Measurements from ENCODE around the gene PARD3. TPM values are rescaled to one million over a fixed set of nuclear protein-coding genes. Genes with fewer than 3 reads are reported as not detected.

The PARD3 gene
- total and polyA plus RNA-seq, 12 donors = 17.0 to 93.8 (median 47.3) TPM

- Histone ChIP-seq H3K27ac (peak overlapping the region in 2 of 5 donors; percentile 4 to 7), H3K4me3 (no peak overlapping the region), H3K36me3 (replicated peaks in 1 of 2) (no peaks in the 10 kb centered on the region), H3K9me3 (replicated peaks in 1 of 3) (no peaks in the 10 kb centered on the region), H3K27me3 (no peaks in the 10 kb centered on the region), H3K4me1 (replicated peaks in 1 of 2) (peaks cover 0 to 19% of the 10 kb centered on the region in 2 donors)
- WGBS, 4 donors = 76 to 89% (median 84%) methylated on average over 7 of the region's 7 CpGs
- TF ChIP-seq CTCF (IDR thresholded peaks at IDR 0.05) = no peak
- no peak for TF ChIP-seq POLR2A (IDR thresholded peaks at IDR 0.05)
- no peak for DNase-seq
- intact Hi-C loops (cut with DNase I) = no loop called here
These were observed 575.1 kb downstream of the PARD3 start for GRCh38 chr10:34240039-34240438.

GRCh38 chr10:34237898-34238455, 577.1 kb downstream of the PARD3 start:
- peaks cover 0 to 19% of the 10 kb centered on the region in 2 donors for H3K4me1 ChIP-seq (replicated peaks in 1 of 2)
- H3K4me3 ChIP-seq = no peak overlapping the region
- no peak overlapping the region for H3K27ac ChIP-seq
- no peaks in the 10 kb centered on the region for H3K27me3 ChIP-seq
- no peak for DNase-seq
- no peak for TF ChIP-seq CTCF (IDR thresholded peaks at IDR 0.05)
- no peak for TF ChIP-seq POLR2A (IDR thresholded peaks at IDR 0.05)
- no peaks in the 10 kb centered on the region for H3K36me3 ChIP-seq (replicated peaks in 1 of 2)
- intact Hi-C loops (cut with DNase I) = no loop called here
- no peaks in the 10 kb centered on the region for H3K9me3 ChIP-seq (replicated peaks in 1 of 3)
- 76 to 88% (median 83%) methylated on average over 1 of the region's 1 CpG for WGBS, 4 donors

- no peak for TF ChIP-seq POLR2A (IDR thresholded peaks at IDR 0.05)
- TF ChIP-seq CTCF (IDR thresholded peaks at IDR 0.05) = no peak
- no peak overlapping the region for H3K4me3 ChIP-seq
- no peak overlapping the region for H3K27ac ChIP-seq
- WGBS, 4 donors = 83 to 89% (median 86%) methylated on average over 4 of the region's 4 CpGs
- H3K4me1 ChIP-seq (replicated peaks in 1 of 2) = peaks cover 0 to 20% of the 10 kb centered on the region in 2 donors
- no peak for DNase-seq
- H3K36me3 ChIP-seq (replicated peaks in 1 of 2) = no peaks in the 10 kb centered on the region
- H3K27me3 ChIP-seq = no peaks in the 10 kb centered on the region
- intact Hi-C loops (cut with DNase I) = no loop called here
- H3K9me3 ChIP-seq (replicated peaks in 1 of 3) = no peaks in the 10 kb centered on the region
These were observed 578.2 kb downstream of the PARD3 start for GRCh38 chr10:34236931-34237330.

GRCh38 chr10:34235164-34235832, 579.8 kb downstream of the PARD3 start:
- no peaks in the 10 kb centered on the region for H3K9me3 ChIP-seq (replicated peaks in 1 of 3)
- no peak for TF ChIP-seq CTCF (IDR thresholded peaks at IDR 0.05)
- TF ChIP-seq POLR2A (IDR thresholded peaks at IDR 0.05) = no peak
- no peak overlapping the region for H3K27ac ChIP-seq
- DNase-seq = no peak
- peaks cover 0 to 24% of the 10 kb centered on the region in 2 donors for H3K4me1 ChIP-seq (replicated peaks in 1 of 2)
- no peak overlapping the region for H3K4me3 ChIP-seq
- no peaks in the 10 kb centered on the region for H3K27me3 ChIP-seq
- intact Hi-C loops (cut with DNase I) = no loop called here
- 84 to 90% (median 87%) methylated on average over 7 of the region's 7 CpGs for WGBS, 4 donors
- H3K36me3 ChIP-seq (replicated peaks in 1 of 2) = no peaks in the 10 kb centered on the region
